H1 (cell line): ENCODE results near the gene MS4A7. TPM values are rescaled to one million over a fixed set of nuclear protein-coding genes. Genes with fewer than 3 reads are reported as not detected.

Experiments used
- CTCF ChIA-PET: fragments of 300-600 bp; sonication (Branson Sonifier 250); formaldehyde crosslinking; loops from one replicate; lab custom pipeline; 2021; ENCODE audit not compliant: partially characterized antibody; lab: Charles Lee
- POLR2A ChIA-PET: fragments of 300-600 bp; sonication (Branson Sonifier 250); formaldehyde crosslinking; loops from one replicate; lab custom pipeline; 2021; ENCODE audit warnings: inconsistent platforms; ENCODE audit not compliant: partially characterized antibody; lab: Charles Lee
- DNase-seq, 2 experiments: peaks; one replicate each; pipeline versions ENCODE4 v3.0.0 to v3.0.0-alpha.2; 2010 to 2022; ENCODE audit warnings: low spot score in 2 of 2, low read depth in 1 of 2, mixed read lengths in 1 of 2
- FAIRE-seq: peaks from 2 replicates; lab custom pipeline; 2011; peaks lifted over from hg19 to GRCh38; lab: Jason Lieb, UNC
- H2AFZ ChIP-seq: 2 replicates; pipeline ENCODE4 v1.8.1; 2012; ENCODE audit warnings: low read length, inconsistent platforms
- H2AK5ac ChIP-seq: 2 replicates; pipeline ENCODE4 v1.6.1; 2013; ENCODE audit warnings: low read depth, low read length
- H2BK120ac ChIP-seq: replicated peaks from 2 replicates; pipeline ENCODE3; 2013; ENCODE audit warnings: low read depth, low read length, inconsistent platforms
- H2BK12ac ChIP-seq: 2 replicates; pipeline ENCODE4 v1.6.1; 2013; ENCODE audit warnings: low read depth, low read length
- H2BK15ac ChIP-seq: 2 replicates; pipeline ENCODE4 v1.6.1; 2013; ENCODE audit warnings: low read length
- H2BK20ac ChIP-seq: 2 replicates; pipeline ENCODE4 v1.6.1; 2013; ENCODE audit warnings: low read length
- H2BK5ac ChIP-seq: 2 replicates; pipeline ENCODE4 v1.6.1; 2013; ENCODE audit warnings: low read depth, low read length
- H3K14ac ChIP-seq: 2 replicates; pipeline ENCODE4 v1.6.1; 2013; ENCODE audit warnings: inconsistent platforms; ENCODE audit not compliant: insufficient read length
- H3K18ac ChIP-seq: 2 replicates; pipeline ENCODE4 v1.6.1; 2013; ENCODE audit warnings: low read length; ENCODE audit errors: extremely low read depth
- H3K23ac ChIP-seq: 2 replicates; pipeline ENCODE4 v1.6.1; 2013; ENCODE audit warnings: inconsistent platforms; ENCODE audit not compliant: insufficient read length
- H3K23me2 ChIP-seq: 2 replicates; pipeline ENCODE4 v1.6.1; 2013; ENCODE audit warnings: low read depth, low read length
- H3K27ac ChIP-seq: 2 replicates; pipeline ENCODE4 v1.6.1; 2011; ENCODE audit warnings: low read depth, low read length, inconsistent platforms
- H3K27me3 ChIP-seq, 4 experiments: replicated peaks in 1 of 4; 1 replicate in 1 of 4; 2 replicates in 3 of 4; pipeline versions ENCODE4 v1.6.1 to v1.8.1; 2011 to 2013; ENCODE audit warnings: low read length in 3 of 4, mild to moderate bottlenecking in 3 of 4, inconsistent platforms in 2 of 4, mixed read lengths in 2 of 4, moderate library complexity in 1 of 4; ENCODE audit not compliant: control insufficient read depth in 3 of 4, insufficient read depth in 3 of 4; ENCODE audit errors: extremely low read depth in 1 of 4
- H3K36me3 ChIP-seq, 4 experiments: 2 replicates each; pipeline versions ENCODE4 v1.6.1 to v1.8.1; 2011 to 2013; ENCODE audit warnings: mild to moderate bottlenecking in 4 of 4, low read length in 3 of 4, moderate library complexity in 2 of 4, control low read depth in 1 of 4, inconsistent platforms in 1 of 4; ENCODE audit not compliant: insufficient read depth in 4 of 4, control insufficient read depth in 2 of 4
- H3K4ac ChIP-seq: replicated peaks from 2 replicates; pipeline ENCODE3; 2013; ENCODE audit warnings: low read length, low read depth, mixed read lengths, inconsistent platforms; ENCODE audit not compliant: insufficient read length
- H3K4me1 ChIP-seq, 4 experiments: replicated peaks in 1 of 4; 1 replicate in 1 of 4; 2 replicates in 3 of 4; pipeline versions ENCODE4 v1.6.1 to v1.8.1; 2011 to 2013; ENCODE audit warnings: low read length in 3 of 4, inconsistent platforms in 2 of 4, mixed read lengths in 1 of 4; ENCODE audit not compliant: insufficient read depth in 4 of 4, control insufficient read depth in 3 of 4
- H3K4me2 ChIP-seq, 2 experiments: 2 replicates each; pipeline versions ENCODE4 v1.6.1 to v1.8.1; 2011 to 2013; ENCODE audit warnings: low read depth in 2 of 2, low read length in 2 of 2, control low read depth in 1 of 2, inconsistent platforms in 1 of 2, mild to moderate bottlenecking in 1 of 2; ENCODE audit not compliant: insufficient read depth in 1 of 2
- H3K4me3 ChIP-seq, 4 experiments: fragments of 200-600, 300-600 bp in 1 of 4; sonication (generic), shearing (Covaris generic), sonication (Bioruptor Twin) in 1 of 4; 2 replicates each; pipeline versions ENCODE4 v1.5.1 to v1.8.1; 2011 to 2016; ENCODE audit warnings: low read length in 4 of 4, low read depth in 3 of 4, control low read depth in 2 of 4, inconsistent platforms in 2 of 4, mild to moderate bottlenecking in 2 of 4, mixed read lengths in 1 of 4, moderate library complexity in 1 of 4; ENCODE audit not compliant: insufficient read depth in 2 of 4; ENCODE audit errors: extremely low read depth in 1 of 4
- H3K56ac ChIP-seq: replicated peaks from 2 replicates; pipeline ENCODE3; 2013; ENCODE audit warnings: low read depth, mild to moderate bottlenecking, mixed read lengths, low read length, inconsistent platforms; ENCODE audit not compliant: insufficient read length
- H3K79me1 ChIP-seq: 2 replicates; pipeline ENCODE4 v1.6.1; 2013; ENCODE audit warnings: low read depth, low read length, control low read depth
- H3K79me2 ChIP-seq, 2 experiments: 2 replicates each; pipeline versions ENCODE4 v1.6.1 to v1.8.1; 2012 to 2013; ENCODE audit warnings: low read length in 2 of 2, mild to moderate bottlenecking in 2 of 2, inconsistent platforms in 1 of 2; ENCODE audit not compliant: insufficient read depth in 2 of 2, control insufficient read depth in 1 of 2
- H3K9ac ChIP-seq, 4 experiments: replicated peaks in 1 of 4; 1 replicate in 1 of 4; 2 replicates in 3 of 4; pipeline versions ENCODE4 v1.6.1 to v1.8.1; 2011 to 2013; ENCODE audit warnings: low read depth in 3 of 4, low read length in 3 of 4, control low read depth in 2 of 4, mild to moderate bottlenecking in 2 of 4, moderate library complexity in 2 of 4, inconsistent platforms in 1 of 4; ENCODE audit errors: extremely low read depth in 1 of 4
- H3K9me3 ChIP-seq, 2 experiments: 2 replicates each; pipeline versions ENCODE4 v1.6.1 to v1.8.1; 2012 to 2013; ENCODE audit warnings: mild to moderate bottlenecking in 2 of 2, moderate library complexity in 2 of 2, control low read depth in 1 of 2, inconsistent platforms in 1 of 2, low read depth in 1 of 2, low read length in 1 of 2, mixed read lengths in 1 of 2; ENCODE audit not compliant: insufficient read depth in 2 of 2
- H4K20me1 ChIP-seq, 2 experiments: replicated peaks in 1 of 2; 2 replicates each; pipeline versions ENCODE3 to v1.8.1; 2011 to 2013; ENCODE audit warnings: inconsistent platforms in 2 of 2, low read length in 2 of 2, mild to moderate bottlenecking in 1 of 2; ENCODE audit not compliant: insufficient read depth in 2 of 2, control insufficient read depth in 1 of 2
- H4K5ac ChIP-seq: 2 replicates; pipeline ENCODE4 v1.6.1; 2013; ENCODE audit warnings: low read length, low read depth, mixed read lengths, inconsistent platforms; ENCODE audit not compliant: insufficient read length
- H4K8ac ChIP-seq: 2 replicates; pipeline ENCODE4 v1.8.0; 2013; ENCODE audit warnings: mild to moderate bottlenecking, moderate library complexity, low read length, inconsistent platforms; ENCODE audit not compliant: insufficient read depth; ENCODE audit errors: extremely low read depth
- H4K91ac ChIP-seq: replicated peaks from 2 replicates; pipeline ENCODE3; 2013; ENCODE audit warnings: low read length, mixed read lengths, inconsistent platforms; ENCODE audit not compliant: insufficient read length
- FOSL1 ChIP-seq: IDR thresholded peaks from 2 replicates; pipeline ENCODE4 v1.6.1; 2011; ENCODE audit warnings: mild to moderate bottlenecking, low read depth, low read length, moderate library complexity; ENCODE audit not compliant: insufficient read depth
- WGBS, 2 experiments: shearing (Covaris generic) in 1 of 2; methylation state at CpG; one replicate each; pipeline versions ENCODE4 v1.1.6 to v1.1.7; 2013 to 2015; ENCODE audit warnings: low lambda C conversion rate in 2 of 2, mixed read lengths in 2 of 2, inconsistent platforms in 1 of 2, low coverage in 1 of 2, missing lambda C conversion rate in 1 of 2; ENCODE audit not compliant: insufficient replicate concordance in 2 of 2, insufficient coverage in 1 of 2, insufficient read length in 1 of 2; ENCODE audit errors: extremely low coverage in 1 of 2, missing lambda C conversion rate in 1 of 2; 5-methylcytosine and 5-hydroxymethylcytosine counted together
- polyA plus RNA-seq, 7 experiments: library from polyadenylated mRNA; depleted of rRNA in 3 of 7; stranded (reverse) in 5 of 7; unstranded in 2 of 7; fragments of >200 nt in 5 of 7; fragments of 200-250 nt in 2 of 7; gene quantifications; 1 replicate in 5 of 7; 2 replicates in 1 of 7; 4 replicates in 1 of 7; pipeline versions ENCODE4 v1.2.1 to v1.2.3, GENCODE V29; 2011 to 2013; ENCODE audit warnings: missing spikeins in 2 of 7, mixed read lengths in 2 of 7
- total RNA-seq: library from RNA; stranded (reverse); fragmentation: NEBNext Ultra II Directional; extraction: Animal tissue kit (Norgen Biotek cat#: 25700); gene quantifications from 2 replicates; pipeline ENCODE4 v1.2.1, GENCODE V29; 2021
- TF ChIP-seq, protein P1 (sequence below): IDR thresholded peaks from 2 replicates; pipeline ENCODE4 v1.6.1; 2012; ENCODE audit warnings: inconsistent platforms

MS4A7 gene
- total and polyA plus RNA-seq, 2 of the 8 experiments (the other 6 are each of a cell fraction or from before 2014, with no cell fraction given): not detected

DNA sequence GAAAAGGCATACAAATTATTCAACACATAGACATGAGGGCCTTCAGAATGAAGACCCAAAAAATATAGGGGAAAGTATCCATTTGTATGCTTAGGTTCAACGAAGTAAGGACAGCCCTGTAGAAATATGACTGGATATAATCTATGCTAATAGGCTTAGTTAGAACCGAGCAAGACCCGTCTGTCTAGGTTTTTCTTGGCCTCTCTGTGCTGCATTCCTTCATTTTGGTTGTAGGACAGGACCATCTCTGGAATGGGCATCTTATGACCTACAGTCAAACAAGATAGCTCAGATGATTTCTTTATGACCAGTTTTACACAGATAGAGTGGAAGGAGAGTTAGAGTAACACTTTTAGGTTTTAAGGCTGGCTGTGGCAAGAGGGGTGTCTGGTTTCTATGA is 5.6 kb upstream of the MS4A7 start:
- Histone ChIP-seq H3K56ac (no peak overlapping the region), H3K9ac (no peak overlapping the region), H3K23me2 (no peaks in the 10 kb centered on the region), H3K4ac (no peak overlapping the region), H3K27ac (no peak overlapping the region), H4K20me1 (no peaks in the 10 kb centered on the region), H3K79me2 (no peaks in the 10 kb centered on the region), H3K9me3 (no peaks in the 10 kb centered on the region; a peak in 2 of 4 replicates), H3K79me1 (no peaks in the 10 kb centered on the region), H4K8ac (no peak overlapping the region), H2BK120ac (no peak overlapping the region), H3K4me1 (peaks cover 0 to 2% (median 0%) of the 10 kb centered on the region in 4 experiments; a peak in 1 of 7 replicates), H3K4me3 (no peak overlapping the region), H2BK15ac (no peak overlapping the region), H3K18ac (no peak overlapping the region), H3K36me3 (no peaks in the 10 kb centered on the region), H3K14ac (no peak overlapping the region), H2AFZ (no peak overlapping the region), H3K27me3 (no peaks in the 10 kb centered on the region), H2AK5ac (no peak overlapping the region), H4K91ac (no peak overlapping the region), H2BK5ac (no peak overlapping the region), H3K4me2 (no peak overlapping the region), H4K5ac (no peak overlapping the region), H2BK12ac (no peak overlapping the region), H3K23ac (no peak overlapping the region), H2BK20ac (no peak overlapping the region)
- no peak for DNase-seq
- ChIA-PET POLR2A (interaction anchor here (1.8 kb wide), 1 partner anchor 9 kb away, joined by 4 read pairs; no protein-coding TSS in a partner anchor), CTCF (interaction anchor here (1.3 to 13.3 kb wide), 3 partner anchors 10 to 217 kb away, joined by 3 to 115 read pairs (median 8); no protein-coding TSS in a partner anchor)
- FAIRE-seq: no peak
- 95% methylated on average over 3 of the region's 3 CpGs; no CpG with 5 or more reads in 1 of the 2 experiments for WGBS, 2 experiments
- no peak for TF ChIP-seq FOSL1
- TF ChIP-seq, protein P1, sequence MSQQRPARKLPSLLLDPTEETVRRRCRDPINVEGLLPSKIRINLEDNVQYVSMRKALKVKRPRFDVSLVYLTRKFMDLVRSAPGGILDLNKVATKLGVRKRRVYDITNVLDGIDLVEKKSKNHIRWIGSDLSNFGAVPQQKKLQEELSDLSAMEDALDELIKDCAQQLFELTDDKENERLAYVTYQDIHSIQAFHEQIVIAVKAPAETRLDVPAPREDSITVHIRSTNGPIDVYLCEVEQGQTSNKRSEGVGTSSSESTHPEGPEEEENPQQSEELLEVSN: no peak
